Lower leg skin (tissue), 3 donors: ENCODE measurements around the gene SEC22A.

Experiments
- CTCF ChIP-seq, 3 donors: fragments of 450-650 bp; IDR thresholded peaks; one replicate each; pipeline ENCODE4 v1.5.1; 2016; ENCODE audit warnings: antibody characterized with exemption in 3 of 3, mild to moderate bottlenecking in 3 of 3, moderate library complexity in 2 of 3
- POLR2A ChIP-seq, 2 donors: fragments of 450-650 bp; IDR thresholded peaks; one replicate each; pipeline ENCODE4 v1.6.1; 2016 to 2017; ENCODE audit warnings: antibody characterized with exemption in 2 of 2, mild to moderate bottlenecking in 1 of 2, moderate library complexity in 1 of 2

- TF ChIP-seq CTCF (IDR thresholded peaks at IDR 0.05) (no peak), POLR2A (IDR thresholded peaks at IDR 0.05) (no peak)
Observed at GRCh38 chr3:123292321-123293310, 90.9 kb downstream of the SEC22A start.
